Thyroid gland (tissue), 4 donors: Measurements from ENCODE around the gene MYO18B. TPM values are rescaled to one million over a fixed set of nuclear protein-coding genes. Genes with fewer than 3 reads are reported as not detected.

Experiments used
- DNase-seq, 2 donors: peaks; one replicate each; pipeline ENCODE4 v3.0.0-alpha.2; 2019
- H3K27ac ChIP-seq, 3 donors: fragments of 200-600 bp; sonication (generic); 1 replicate in 2 of 3; 2 replicates in 1 of 3; pipeline ENCODE4 v1.5.1; 2016 to 2019; ENCODE audit warnings: mild to moderate bottlenecking in 1 of 3, moderate library complexity in 1 of 3
- H3K27me3 ChIP-seq: fragments of 200-600 bp; sonication (generic); one replicate; pipeline ENCODE4 v1.5.1; 2019
- H3K36me3 ChIP-seq, 2 donors: fragments of 200-600 bp; sonication (generic); one replicate each; pipeline ENCODE4 v1.5.1; 2016 to 2019
- H3K4me1 ChIP-seq, 2 donors: fragments of 200-600 bp; sonication (generic); one replicate each; pipeline ENCODE4 v1.5.1; 2017 to 2019
- H3K4me3 ChIP-seq, 3 donors: fragments of 200-600 bp; sonication (generic); replicated peaks in 1 of 3; 1 replicate in 2 of 3; 2 replicates in 1 of 3; pipeline ENCODE4 v1.5.1; 2016; ENCODE audit warnings: mild to moderate bottlenecking in 1 of 3
- H3K9me3 ChIP-seq: fragments of 200-600 bp; sonication (generic); one replicate; pipeline ENCODE4 v1.5.1; 2017
- POLR2A ChIP-seq, 2 donors: fragments of 450-650 bp; IDR thresholded peaks; one replicate each; pipeline ENCODE4 v1.6.1; 2017; ENCODE audit warnings: antibody characterized with exemption in 2 of 2, mild to moderate bottlenecking in 2 of 2, moderate library complexity in 1 of 2
- whole genome bisulfite sequencing, 2 donors: methylation state at CpG; one replicate each; pipeline ENCODE4 v1.1.5; 2017; 5-methylcytosine and 5-hydroxymethylcytosine counted together
- intact Hi-C: fragments of 100-400 bp; cut with DNase I; formaldehyde crosslinking; loops from one replicate; pipeline ENCODE4 v1.15.1; 2023
- total RNA-seq, 4 donors: library from RNA; depleted of rRNA; stranded (reverse); fragments of >200 nt; gene quantifications; one replicate each; pipeline ENCODE4 v1.2.3, GENCODE V29; 2016
- TF ChIP-seq, protein P1 (sequence below), 6 experiments: fragments of 200-600 bp in 3 of 6; fragments of 450-650 bp in 3 of 6; sonication (generic) in 3 of 6; IDR thresholded peaks; one replicate each; pipeline ENCODE4 v1.5.1; 2016 to 2019; ENCODE audit warnings: antibody characterized with exemption in 6 of 6, mild to moderate bottlenecking in 2 of 6, inconsistent platforms in 1 of 6, moderate library complexity in 1 of 6

Gene MYO18B
- total RNA-seq, 4 donors from 2014 or later = 0.33 TPM; not detected in 3

DNA sequence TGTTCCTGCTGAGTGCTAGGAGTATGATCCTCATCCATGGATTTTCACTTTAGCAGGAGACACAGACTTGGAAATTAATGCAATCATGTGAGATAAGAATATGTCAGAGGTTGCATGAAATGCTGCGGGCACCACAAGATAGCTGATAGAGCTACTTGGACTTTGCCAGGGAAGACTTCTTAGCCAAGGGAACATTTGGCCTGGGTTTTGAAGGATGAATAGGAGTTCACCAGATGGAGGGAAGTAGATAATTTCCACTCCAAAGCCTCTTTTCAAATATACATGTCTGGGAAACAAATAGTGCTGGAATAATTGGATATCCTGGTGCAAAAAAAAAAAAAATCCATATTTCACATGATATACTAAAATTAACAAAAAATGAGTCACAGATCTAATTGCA lies 44.2 kb downstream of the MYO18B start:
- TF ChIP-seq, protein P1, sequence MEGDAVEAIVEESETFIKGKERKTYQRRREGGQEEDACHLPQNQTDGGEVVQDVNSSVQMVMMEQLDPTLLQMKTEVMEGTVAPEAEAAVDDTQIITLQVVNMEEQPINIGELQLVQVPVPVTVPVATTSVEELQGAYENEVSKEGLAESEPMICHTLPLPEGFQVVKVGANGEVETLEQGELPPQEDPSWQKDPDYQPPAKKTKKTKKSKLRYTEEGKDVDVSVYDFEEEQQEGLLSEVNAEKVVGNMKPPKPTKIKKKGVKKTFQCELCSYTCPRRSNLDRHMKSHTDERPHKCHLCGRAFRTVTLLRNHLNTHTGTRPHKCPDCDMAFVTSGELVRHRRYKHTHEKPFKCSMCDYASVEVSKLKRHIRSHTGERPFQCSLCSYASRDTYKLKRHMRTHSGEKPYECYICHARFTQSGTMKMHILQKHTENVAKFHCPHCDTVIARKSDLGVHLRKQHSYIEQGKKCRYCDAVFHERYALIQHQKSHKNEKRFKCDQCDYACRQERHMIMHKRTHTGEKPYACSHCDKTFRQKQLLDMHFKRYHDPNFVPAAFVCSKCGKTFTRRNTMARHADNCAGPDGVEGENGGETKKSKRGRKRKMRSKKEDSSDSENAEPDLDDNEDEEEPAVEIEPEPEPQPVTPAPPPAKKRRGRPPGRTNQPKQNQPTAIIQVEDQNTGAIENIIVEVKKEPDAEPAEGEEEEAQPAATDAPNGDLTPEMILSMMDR (IDR thresholded peaks at IDR 0.05) = no peak
- H3K9me3 ChIP-seq = no peaks in the 10 kb centered on the region
- no peaks in the 10 kb centered on the region for H3K36me3 ChIP-seq
- no peaks in the 10 kb centered on the region for H3K4me1 ChIP-seq
- intact Hi-C loops = no loop called here
- 96 to 97% methylated on average over 1 of the region's 1 CpG for WGBS, 2 donors
- DNase-seq = no peak
- no peak overlapping the region for H3K4me3 ChIP-seq
- H3K27ac ChIP-seq = no peak overlapping the region
- H3K27me3 ChIP-seq = no peaks in the 10 kb centered on the region

DNA sequence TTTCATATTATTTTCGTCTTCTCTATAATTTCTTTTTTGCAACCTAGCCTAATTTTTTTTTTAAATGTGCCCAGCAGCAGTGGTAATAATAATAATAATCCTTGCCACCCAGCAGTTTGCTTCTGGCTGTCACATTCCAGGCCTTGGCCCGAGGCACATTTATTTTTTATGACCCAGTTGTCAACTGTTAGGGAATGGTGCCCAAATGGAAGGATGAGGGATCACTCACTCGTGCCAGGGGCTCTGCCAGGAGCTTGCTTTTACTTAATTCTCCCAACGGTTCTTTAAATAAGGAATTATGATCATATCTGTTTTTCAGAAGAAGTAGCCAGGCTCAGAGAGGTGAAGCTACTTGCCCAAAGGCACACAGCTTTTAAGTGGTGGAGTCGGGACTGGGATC lies 49.6 kb downstream of the MYO18B start:
- H3K27me3 ChIP-seq = no peaks in the 10 kb centered on the region
- intact Hi-C loops = no loop called here
- WGBS, 2 donors = 73 to 81% methylated on average over 5 of the region's 5 CpGs
- DNase-seq = no peak
- H3K36me3 ChIP-seq = no peaks in the 10 kb centered on the region
- H3K4me1 ChIP-seq = no peaks in the 10 kb centered on the region
- no peak for TF ChIP-seq POLR2A (IDR thresholded peaks at IDR 0.05)
- TF ChIP-seq, protein P1 (IDR thresholded peaks at IDR 0.05) = no peak
- no peak overlapping the region for H3K27ac ChIP-seq
- H3K9me3 ChIP-seq = no peaks in the 10 kb centered on the region
- H3K4me3 ChIP-seq = no peak overlapping the region

DNA sequence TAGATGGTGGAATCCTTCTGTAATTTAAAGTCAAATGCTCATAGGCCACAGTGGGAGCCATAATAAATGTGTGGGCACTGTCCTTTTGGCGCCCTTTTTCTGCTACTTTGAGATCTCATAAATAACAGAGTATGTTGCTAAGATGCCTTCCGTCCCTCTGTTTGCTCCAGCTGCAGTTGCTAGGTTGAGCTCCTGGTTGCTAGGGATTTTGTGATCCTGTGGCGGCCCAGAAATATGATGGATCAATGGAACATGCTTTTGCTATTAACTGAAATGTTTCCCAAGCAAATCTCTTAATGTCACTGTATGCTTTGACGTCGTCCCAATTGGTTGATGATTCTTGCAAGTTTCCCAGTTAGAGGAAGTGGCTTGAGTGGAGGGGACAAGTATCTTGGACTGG lies 53.5 kb downstream of the MYO18B start:
- H3K4me3 ChIP-seq = no peak overlapping the region
- H3K36me3 ChIP-seq = no peaks in the 10 kb centered on the region
- no peak for TF ChIP-seq POLR2A (IDR thresholded peaks at IDR 0.05)
- TF ChIP-seq, protein P1 (IDR thresholded peaks at IDR 0.05) = no peak
- no peak for DNase-seq
- intact Hi-C loops = no loop called here
- no peak overlapping the region for H3K27ac ChIP-seq
- no peaks in the 10 kb centered on the region for H3K27me3 ChIP-seq
- WGBS, 2 donors = 65 to 76% methylated on average over 5 of the region's 5 CpGs
- H3K9me3 ChIP-seq = no peaks in the 10 kb centered on the region
- no peaks in the 10 kb centered on the region for H3K4me1 ChIP-seq

DNA sequence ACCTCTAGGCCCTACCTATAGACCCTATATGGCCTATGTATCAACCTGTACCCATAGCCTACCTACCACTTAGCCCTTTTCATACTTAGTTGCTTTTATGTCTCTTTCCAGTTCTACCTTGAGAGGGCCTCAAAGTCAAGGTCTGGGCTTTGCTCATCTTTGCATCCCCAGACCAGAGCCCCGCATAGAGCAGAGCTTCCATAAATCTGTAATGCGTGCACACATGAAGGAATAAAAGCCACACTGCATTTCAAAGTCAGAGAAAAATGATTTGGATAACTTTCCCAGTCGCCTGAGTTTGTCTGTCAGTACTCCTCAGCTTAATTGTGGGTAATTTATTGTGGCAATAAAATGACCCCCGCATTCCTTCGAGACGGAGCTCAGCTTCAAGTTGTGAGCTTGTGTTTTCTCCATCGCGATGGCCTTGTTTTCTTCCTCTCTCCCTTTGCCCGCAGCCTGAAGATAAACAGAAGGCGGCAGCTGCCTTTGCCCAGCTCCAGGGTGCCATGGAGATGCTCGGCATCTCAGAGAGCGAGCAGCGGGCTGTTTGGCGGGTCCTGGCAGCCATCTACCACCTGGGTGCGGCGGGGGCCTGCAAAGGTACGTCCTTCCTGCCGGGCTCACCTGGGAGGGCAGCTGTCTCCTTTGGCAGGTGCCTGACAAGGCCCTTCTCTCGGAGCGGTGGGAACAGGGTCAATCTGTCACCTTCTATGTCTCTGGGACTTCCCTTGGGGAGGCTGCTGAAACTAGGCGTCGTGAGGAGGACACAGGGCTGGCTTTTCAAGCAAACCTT lies 55.7 kb downstream of the MYO18B start:
- H3K4me3 ChIP-seq = no peak overlapping the region
- no peaks in the 10 kb centered on the region for H3K9me3 ChIP-seq
- no peaks in the 10 kb centered on the region for H3K36me3 ChIP-seq
- no peak for TF ChIP-seq POLR2A (IDR thresholded peaks at IDR 0.05)
- TF ChIP-seq, protein P1 (IDR thresholded peaks at IDR 0.05) = no peak
- H3K4me1 ChIP-seq = no peaks in the 10 kb centered on the region
- no peak for DNase-seq
- WGBS, 2 donors = 74 to 79% methylated on average over 18 to 22 of the region's 22 CpGs
- no peaks in the 10 kb centered on the region for H3K27me3 ChIP-seq
- intact Hi-C loops = no loop called here
- no peak overlapping the region for H3K27ac ChIP-seq

DNA sequence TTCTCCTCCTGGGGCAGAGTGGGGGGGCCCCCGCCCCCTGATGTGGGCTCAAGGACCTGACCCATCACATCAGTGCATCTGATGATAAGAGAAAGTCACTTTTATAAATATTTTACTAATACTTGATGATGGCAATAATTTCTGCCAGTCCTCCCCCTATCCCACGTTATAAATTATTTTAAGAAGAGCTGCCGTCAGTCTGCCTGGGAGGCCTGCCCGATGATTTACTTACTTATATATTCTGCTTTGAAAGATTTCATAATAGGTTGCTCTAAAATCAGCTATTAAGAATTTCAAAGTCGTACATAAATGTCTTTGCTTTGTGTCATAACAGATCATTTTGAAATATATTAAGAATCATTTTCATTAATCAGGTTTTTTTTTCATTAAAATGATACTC lies 58.8 kb downstream of the MYO18B start:
- Histone ChIP-seq H3K4me1 (no peaks in the 10 kb centered on the region), H3K9me3 (no peaks in the 10 kb centered on the region), H3K27ac (no peak overlapping the region), H3K27me3 (no peaks in the 10 kb centered on the region), H3K36me3 (no peaks in the 10 kb centered on the region), H3K4me3 (no peak overlapping the region)
- intact Hi-C loops = no loop called here
- TF ChIP-seq, protein P1 (IDR thresholded peaks at IDR 0.05) = no peak
- TF ChIP-seq POLR2A (IDR thresholded peaks at IDR 0.05) = no peak
- WGBS, 2 donors = 64 to 68% methylated on average over 5 of the region's 5 CpGs
- DNase-seq = no peak
